ENCODE data around the gene PLIN1. TPM values are rescaled to one million over a fixed set of nuclear protein-coding genes. Genes with fewer than 3 reads are reported as not detected.

PLIN1 gene
- polyA plus RNA-seq, 4 donors: 0.68 to 1.3 (median 0.93) TPM

GRCh38 chr15:89672221-89673164, 6.7 kb downstream of the PLIN1 start:
- no peak for DNase-seq (ENCODE audit: low read depth in 4 of 4, low spot score in 3 of 4)

GRCh38 chr15:89671687-89672086, 7.5 kb downstream of the PLIN1 start:
- DNase-seq (ENCODE audit: low read depth in 4 of 4, low spot score in 3 of 4): no peak

GRCh38 chr15:89670971-89671560, 8.1 kb downstream of the PLIN1 start:
- no peak for DNase-seq (ENCODE audit: low read depth in 4 of 4, low spot score in 3 of 4)

GRCh38 chr15:89669941-89670340, 9.2 kb downstream of the PLIN1 start:
- DNase-seq (ENCODE audit: low read depth in 4 of 4, low spot score in 3 of 4): no peak

- DNase-seq (ENCODE audit: low read depth in 4 of 4, low spot score in 3 of 4): no peak
Measured at GRCh38 chr15:89669309-89669865, 9.8 kb downstream of the PLIN1 start.

- no peak for DNase-seq (ENCODE audit: low read depth in 4 of 4, low spot score in 3 of 4)
Measured at GRCh38 chr15:89668171-89668570, 11.0 kb downstream of the PLIN1 start.

GRCh38 chr15:89667706-89667960, 11.5 kb downstream of the PLIN1 start:
- DNase-seq (ENCODE audit: low read depth in 4 of 4, low spot score in 3 of 4): no peak

- no peak for DNase-seq (ENCODE audit: low read depth in 4 of 4, low spot score in 3 of 4)
Measured at GRCh38 chr15:89666858-89667705, 12.1 kb downstream of the PLIN1 start.

- no peak for DNase-seq (ENCODE audit: low read depth in 4 of 4, low spot score in 3 of 4)
Measured at GRCh38 chr15:89666184-89666857, 12.8 kb downstream of the PLIN1 start.

- no peak for DNase-seq (ENCODE audit: low read depth in 4 of 4, low spot score in 3 of 4)
Measured at GRCh38 chr15:89665449-89666181, 13.6 kb downstream of the PLIN1 start.

GRCh38 chr15:89664441-89665350, 14.5 kb downstream of the PLIN1 start:
- no peak for DNase-seq (ENCODE audit: low read depth in 4 of 4, low spot score in 3 of 4)

- no peak for DNase-seq (ENCODE audit: low read depth in 4 of 4, low spot score in 3 of 4)
Measured at GRCh38 chr15:89662893-89663626, 16.1 kb downstream of the PLIN1 start.

- no peak for DNase-seq (ENCODE audit: low read depth in 4 of 4, low spot score in 3 of 4)
Measured at GRCh38 chr15:89660556-89660955, 18.6 kb downstream of the PLIN1 start.

GRCh38 chr15:89659295-89659694, 19.9 kb downstream of the PLIN1 start:
- DNase-seq (ENCODE audit: low read depth in 4 of 4, low spot score in 3 of 4): no peak

GRCh38 chr15:89657686-89658200, 21.4 kb downstream of the PLIN1 start:
- no peak for DNase-seq (ENCODE audit: low read depth in 4 of 4, low spot score in 3 of 4)

GRCh38 chr15:89656116-89656815, 22.9 kb downstream of the PLIN1 start:
- no peak for DNase-seq (ENCODE audit: low read depth in 4 of 4, low spot score in 3 of 4)
